ENCODE results near the gene SLC12A4.

DNA sequence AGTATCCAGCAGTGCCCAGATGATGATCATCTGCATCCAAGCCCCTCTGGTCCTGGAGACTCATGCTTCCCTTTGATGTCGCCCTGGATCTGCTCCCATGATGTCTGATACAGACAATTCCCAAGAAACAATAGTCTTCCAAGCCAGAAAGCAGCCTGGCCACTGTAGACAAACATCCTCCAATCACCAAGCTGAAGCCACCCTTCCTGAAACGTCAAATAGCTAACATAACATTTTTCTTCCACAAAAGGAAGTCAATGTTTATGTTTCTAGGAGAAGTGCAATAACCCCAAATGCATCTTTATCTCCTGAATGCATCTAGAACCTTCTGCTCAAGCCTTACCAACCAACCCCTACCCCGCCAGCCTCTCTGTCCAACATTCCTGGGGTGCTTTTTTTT lies 32.0 kb upstream of the SLC12A4 start:
- TF ChIP-seq, protein P1, sequence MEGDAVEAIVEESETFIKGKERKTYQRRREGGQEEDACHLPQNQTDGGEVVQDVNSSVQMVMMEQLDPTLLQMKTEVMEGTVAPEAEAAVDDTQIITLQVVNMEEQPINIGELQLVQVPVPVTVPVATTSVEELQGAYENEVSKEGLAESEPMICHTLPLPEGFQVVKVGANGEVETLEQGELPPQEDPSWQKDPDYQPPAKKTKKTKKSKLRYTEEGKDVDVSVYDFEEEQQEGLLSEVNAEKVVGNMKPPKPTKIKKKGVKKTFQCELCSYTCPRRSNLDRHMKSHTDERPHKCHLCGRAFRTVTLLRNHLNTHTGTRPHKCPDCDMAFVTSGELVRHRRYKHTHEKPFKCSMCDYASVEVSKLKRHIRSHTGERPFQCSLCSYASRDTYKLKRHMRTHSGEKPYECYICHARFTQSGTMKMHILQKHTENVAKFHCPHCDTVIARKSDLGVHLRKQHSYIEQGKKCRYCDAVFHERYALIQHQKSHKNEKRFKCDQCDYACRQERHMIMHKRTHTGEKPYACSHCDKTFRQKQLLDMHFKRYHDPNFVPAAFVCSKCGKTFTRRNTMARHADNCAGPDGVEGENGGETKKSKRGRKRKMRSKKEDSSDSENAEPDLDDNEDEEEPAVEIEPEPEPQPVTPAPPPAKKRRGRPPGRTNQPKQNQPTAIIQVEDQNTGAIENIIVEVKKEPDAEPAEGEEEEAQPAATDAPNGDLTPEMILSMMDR (IDR thresholded peaks at IDR 0.05), result no peak
- TF ChIP-seq EP300 (IDR thresholded peaks at IDR 0.05), result no peak

Measured in stomach (tissue), 4 donors.